Measurements from ENCODE around the gene PRTFDC1.

PRTFDC1 gene

GRCh38 chr10:24902400-24902728 lies 50.0 kb downstream of the PRTFDC1 start:
- DNase-seq (ENCODE audit: low spot score) = no peak

- DNase-seq (ENCODE audit: low spot score) = no peak
Measured at GRCh38 chr10:24901686-24902399, 50.6 kb downstream of the PRTFDC1 start.

GRCh38 chr10:24900888-24901685 lies 51.3 kb downstream of the PRTFDC1 start:
- no peak for DNase-seq (ENCODE audit: low spot score)

- DNase-seq (ENCODE audit: low spot score) = no peak
Measured at GRCh38 chr10:24899571-24899970, 52.8 kb downstream of the PRTFDC1 start.

GRCh38 chr10:24898501-24898900 lies 53.9 kb downstream of the PRTFDC1 start:
- no peak for DNase-seq (ENCODE audit: low spot score)

GRCh38 chr10:24897326-24897926 lies 55.0 kb downstream of the PRTFDC1 start:
- no peak for DNase-seq (ENCODE audit: low spot score)

GRCh38 chr10:24894728-24895127 lies 57.7 kb downstream of the PRTFDC1 start:
- DNase-seq (ENCODE audit: low spot score) = no peak

GRCh38 chr10:24894309-24894708 lies 58.1 kb downstream of the PRTFDC1 start:
- DNase-seq (ENCODE audit: low spot score) = no peak

GRCh38 chr10:24893127-24893526 lies 59.3 kb downstream of the PRTFDC1 start:
- no peak for DNase-seq (ENCODE audit: low spot score)

- DNase-seq (ENCODE audit: low spot score) = no peak
Measured at GRCh38 chr10:24891823-24892222, 60.6 kb downstream of the PRTFDC1 start.

- no peak for DNase-seq (ENCODE audit: low spot score)
Measured at GRCh38 chr10:24889639-24890038, 62.8 kb downstream of the PRTFDC1 start.

- no peak for DNase-seq (ENCODE audit: low spot score)
Measured at GRCh38 chr10:24887855-24888231, 64.6 kb downstream of the PRTFDC1 start.

GRCh38 chr10:24886290-24886680 lies 66.1 kb downstream of the PRTFDC1 start:
- DNase-seq (ENCODE audit: low spot score) = no peak

- DNase-seq (ENCODE audit: low spot score) = no peak
Measured at GRCh38 chr10:24885551-24886289, 66.7 kb downstream of the PRTFDC1 start.

GRCh38 chr10:24884793-24885192 lies 67.6 kb downstream of the PRTFDC1 start:
- no peak for DNase-seq (ENCODE audit: low spot score)

- no peak for DNase-seq (ENCODE audit: low spot score)
Measured at GRCh38 chr10:24884316-24884715, 68.1 kb downstream of the PRTFDC1 start.

GRCh38 chr10:24883176-24883575 lies 69.2 kb downstream of the PRTFDC1 start:
- DNase-seq (ENCODE audit: low spot score) = no peak

- no peak for DNase-seq (ENCODE audit: low spot score)
Measured at GRCh38 chr10:24882047-24882698, 70.2 kb downstream of the PRTFDC1 start.

GRCh38 chr10:24879861-24880260 lies 72.5 kb downstream of the PRTFDC1 start:
- no peak for DNase-seq (ENCODE audit: low spot score)

GRCh38 chr10:24874133-24874532 lies 78.3 kb downstream of the PRTFDC1 start:
- no peak for DNase-seq (ENCODE audit: low spot score)

GRCh38 chr10:24873281-24873683 lies 79.1 kb downstream of the PRTFDC1 start:
- peak; percentile 13 for DNase-seq (ENCODE audit: low spot score)

GRCh38 chr10:24872790-24873182 lies 79.6 kb downstream of the PRTFDC1 start:
- no peak for DNase-seq (ENCODE audit: low spot score)

Data from cerebellar cortex (tissue), 1 donor.